ENCODE measurements around the gene ITIH3. TPM values are rescaled to one million over a fixed set of nuclear protein-coding genes. Genes with fewer than 3 reads are reported as not detected.

Gene ITIH3
- total RNA-seq, 4 donors from 2014 or later: 3.6 to 4.1 TPM; not detected in 2

DNA sequence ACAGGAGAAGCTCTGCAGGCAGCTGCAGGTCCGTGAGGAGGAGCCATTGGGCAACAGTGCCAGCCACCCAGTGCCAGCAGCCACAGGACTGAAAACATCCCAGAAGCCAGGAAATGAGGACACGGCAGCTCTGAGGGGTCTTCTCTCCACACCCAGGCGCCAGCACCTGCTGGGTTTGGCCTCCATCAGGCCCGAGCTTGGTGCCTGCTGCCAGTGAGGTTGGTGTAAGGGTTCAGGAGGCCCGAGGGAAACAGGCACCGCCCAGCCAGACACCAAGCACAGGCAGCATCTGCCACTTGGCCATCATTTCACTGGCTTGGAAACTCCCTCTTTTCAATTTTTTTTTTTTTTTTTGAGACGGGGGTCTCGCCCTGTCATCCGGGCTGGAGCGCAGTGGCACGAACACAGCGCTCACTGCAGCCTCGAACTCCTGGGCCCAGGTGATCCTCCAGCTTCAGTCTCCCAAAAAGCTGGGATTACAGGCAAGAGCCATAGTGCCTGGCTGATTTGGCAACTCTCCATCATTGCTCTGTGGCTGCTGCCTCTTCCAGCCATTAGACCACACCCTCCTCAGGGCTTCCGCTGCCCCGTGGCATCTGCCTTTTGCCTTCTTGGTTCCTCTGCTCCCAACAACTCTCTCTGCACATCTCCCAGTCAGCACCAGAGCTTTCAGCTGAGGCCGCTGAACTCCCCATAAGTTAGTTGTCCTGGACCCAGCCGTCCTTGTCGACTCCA is 1.5 kb upstream of the ITIH3 start:
- Histone ChIP-seq H3K9me3 (no peaks in the 10 kb centered on the region), H3K4me3 (no peak overlapping the region), H3K27ac (no peak overlapping the region), H3K27me3 (no peaks in the 10 kb centered on the region), H3K36me3 (no peaks in the 10 kb centered on the region), H3K4me1 (no peaks in the 10 kb centered on the region)
- DNase-seq: no peak
- TF ChIP-seq POLR2A (IDR thresholded peaks at IDR 0.05): no peak
- TF ChIP-seq, protein P1, sequence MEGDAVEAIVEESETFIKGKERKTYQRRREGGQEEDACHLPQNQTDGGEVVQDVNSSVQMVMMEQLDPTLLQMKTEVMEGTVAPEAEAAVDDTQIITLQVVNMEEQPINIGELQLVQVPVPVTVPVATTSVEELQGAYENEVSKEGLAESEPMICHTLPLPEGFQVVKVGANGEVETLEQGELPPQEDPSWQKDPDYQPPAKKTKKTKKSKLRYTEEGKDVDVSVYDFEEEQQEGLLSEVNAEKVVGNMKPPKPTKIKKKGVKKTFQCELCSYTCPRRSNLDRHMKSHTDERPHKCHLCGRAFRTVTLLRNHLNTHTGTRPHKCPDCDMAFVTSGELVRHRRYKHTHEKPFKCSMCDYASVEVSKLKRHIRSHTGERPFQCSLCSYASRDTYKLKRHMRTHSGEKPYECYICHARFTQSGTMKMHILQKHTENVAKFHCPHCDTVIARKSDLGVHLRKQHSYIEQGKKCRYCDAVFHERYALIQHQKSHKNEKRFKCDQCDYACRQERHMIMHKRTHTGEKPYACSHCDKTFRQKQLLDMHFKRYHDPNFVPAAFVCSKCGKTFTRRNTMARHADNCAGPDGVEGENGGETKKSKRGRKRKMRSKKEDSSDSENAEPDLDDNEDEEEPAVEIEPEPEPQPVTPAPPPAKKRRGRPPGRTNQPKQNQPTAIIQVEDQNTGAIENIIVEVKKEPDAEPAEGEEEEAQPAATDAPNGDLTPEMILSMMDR (IDR thresholded peaks at IDR 0.05): no peak

- Histone ChIP-seq H3K4me1 (no peaks in the 10 kb centered on the region), H3K36me3 (no peaks in the 10 kb centered on the region), H3K9me3 (no peaks in the 10 kb centered on the region), H3K4me3 (no peak overlapping the region), H3K27me3 (no peaks in the 10 kb centered on the region), H3K27ac (no peak overlapping the region)
- no peak for TF ChIP-seq POLR2A (IDR thresholded peaks at IDR 0.05)
- TF ChIP-seq, protein P1 (IDR thresholded peaks at IDR 0.05): no peak
- no peak for DNase-seq
Observed at GRCh38 chr3:52793702-52794611, 639 bp upstream of the ITIH3 start.

DNA sequence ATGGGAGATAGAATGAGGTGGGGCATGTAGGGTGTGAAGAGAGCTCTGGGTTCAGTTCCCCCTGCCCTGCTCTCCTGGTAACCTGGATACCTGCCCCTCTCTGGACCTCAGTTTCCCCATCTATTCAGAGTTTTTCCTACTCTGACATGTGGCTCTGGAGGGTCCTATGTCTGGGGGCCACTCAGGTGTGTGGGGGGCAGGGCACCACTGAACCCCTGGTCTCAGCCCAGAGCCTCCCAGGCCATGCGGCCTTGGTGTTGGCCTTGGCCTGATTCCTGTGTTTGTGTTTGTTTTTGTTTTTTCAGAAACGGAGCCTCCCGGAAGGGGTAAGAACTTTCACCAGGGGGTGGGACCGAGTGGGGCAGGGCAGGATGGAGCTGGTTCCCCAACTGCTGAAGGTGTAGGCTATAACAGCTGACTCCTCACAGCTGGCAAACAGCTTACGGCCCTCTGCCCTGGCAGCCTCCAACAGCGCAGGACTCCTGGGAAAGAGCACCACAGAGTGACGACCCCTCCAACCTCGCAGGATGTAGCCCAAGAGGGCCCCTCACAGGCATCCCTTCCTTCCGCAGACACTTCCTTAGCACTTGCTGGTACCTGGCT is 803 bp downstream of the ITIH3 start:
- no peak for DNase-seq

GRCh38 chr3:52796411-52796810 is 1.8 kb downstream of the ITIH3 start:
- H3K9me3 ChIP-seq: no peaks in the 10 kb centered on the region
- no peak for DNase-seq
- H3K36me3 ChIP-seq: no peaks in the 10 kb centered on the region
- no peaks in the 10 kb centered on the region for H3K27me3 ChIP-seq
- H3K27ac ChIP-seq: no peak overlapping the region
- no peak overlapping the region for H3K4me3 ChIP-seq
- H3K4me1 ChIP-seq: no peaks in the 10 kb centered on the region
- TF ChIP-seq POLR2A (IDR thresholded peaks at IDR 0.05): no peak

More for the DNA sequence above, 803 bp downstream of the ITIH3 start:
- Histone ChIP-seq H3K4me3 (peak overlapping the region in 1 of 4 donors; percentile 13), H3K9me3 (no peaks in the 10 kb centered on the region), H3K27me3 (no peaks in the 10 kb centered on the region), H3K27ac (no peak overlapping the region), H3K4me1 (no peaks in the 10 kb centered on the region), H3K36me3 (no peaks in the 10 kb centered on the region)
- TF ChIP-seq POLR2A (IDR thresholded peaks at IDR 0.05): no peak
- TF ChIP-seq, protein P1 (IDR thresholded peaks at IDR 0.05): no peak

GRCh38 chr3:52798376-52798977 is 3.9 kb downstream of the ITIH3 start:
- no peak overlapping the region for H3K27ac ChIP-seq
- H3K4me1 ChIP-seq: no peaks in the 10 kb centered on the region
- no peaks in the 10 kb centered on the region for H3K27me3 ChIP-seq
- no peaks in the 10 kb centered on the region for H3K36me3 ChIP-seq
- H3K4me3 ChIP-seq: no peak overlapping the region
- TF ChIP-seq, protein P1 (IDR thresholded peaks at IDR 0.05): no peak
- TF ChIP-seq POLR2A (IDR thresholded peaks at IDR 0.05): no peak
- no peak for DNase-seq
- no peaks in the 10 kb centered on the region for H3K9me3 ChIP-seq

All from Peyer's patch (tissue), 4 donors.